Caco-2 (cell line): Measurements from ENCODE around the gene APLP1. TPM values are rescaled to one million over a fixed set of nuclear protein-coding genes. Genes with fewer than 3 reads are reported as not detected.
"Not testable (repeated sequence)": the region's sequence is repeated elsewhere in the genome, so short reads cannot be mapped to it uniquely, and the experiment has no call there.

Experiments used
- BruUV-seq: library from RNA; stranded (reverse); fragments of 400-500 nt; replicated peaks from 2 replicates; lab custom pipeline; 2021; lab: Mats Ljungman, UMichigan
- CTCF ChIA-PET: fragments of 300-600 bp; sonication (Branson Sonifier 250); formaldehyde crosslinking; loops from one replicate; lab custom pipeline; 2022; ENCODE audit warnings: antibody characterized with exemption; lab: Charles Lee
- POLR2A ChIA-PET: fragments of 300-600 bp; sonication (Branson Sonifier 250); formaldehyde crosslinking; loops from one replicate; lab custom pipeline; 2022; ENCODE audit warnings: antibody characterized with exemption; lab: Charles Lee
- DNase-seq, 2 experiments: peaks; one replicate each; pipeline versions ENCODE4 v3.0.0 to v3.0.0-alpha.2; 2020 to 2022
- H3K27me3 ChIP-seq: replicated peaks from 2 replicates; pipeline ENCODE4 v1.6.0; 2011; ENCODE audit warnings: low read length; ENCODE audit not compliant: control insufficient read depth, insufficient read depth
- H3K36me3 ChIP-seq: 2 replicates; pipeline ENCODE4 v1.5.1; 2011; ENCODE audit warnings: low read length; ENCODE audit not compliant: control insufficient read depth, insufficient read depth
- H3K4me1 ChIP-seq: fragments of 250-450 bp; sonication (Bioruptor Pico); 2 replicates; pipeline ENCODE4 v1.5.1; 2020; ENCODE audit warnings: mild to moderate bottlenecking
- H3K4me3 ChIP-seq: 2 replicates; pipeline ENCODE4 v1.5.1; 2011; ENCODE audit warnings: low read depth, mild to moderate bottlenecking, control low read depth, low read length
- H3K9me3 ChIP-seq: fragments of 250-450 bp; sonication (Bioruptor Pico); 2 replicates; pipeline ENCODE4 v1.5.1; 2020; ENCODE audit warnings: mild to moderate bottlenecking, moderate library complexity
- H3K27ac Mint-ChIP-seq: one replicate; pipeline ENCODE4 v1.8.0; 2022; ENCODE audit warnings: mixed read lengths; ENCODE audit not compliant: unreplicated experiment
- H3K27me3 Mint-ChIP-seq: one replicate; pipeline ENCODE4 v1.8.0; 2022; ENCODE audit warnings: mixed read lengths; ENCODE audit not compliant: insufficient read depth, unreplicated experiment
- H3K36me3 Mint-ChIP-seq: one replicate; pipeline ENCODE4 v1.8.0; 2022; ENCODE audit warnings: mild to moderate bottlenecking, mixed read lengths; ENCODE audit not compliant: insufficient read depth, unreplicated experiment
- H3K4me1 Mint-ChIP-seq: one replicate; pipeline ENCODE4 v1.8.0; 2022; ENCODE audit warnings: low read depth, mixed read lengths; ENCODE audit not compliant: unreplicated experiment
- H3K4me3 Mint-ChIP-seq: one replicate; pipeline ENCODE4 v1.8.0; 2022; ENCODE audit warnings: mild to moderate bottlenecking, moderate library complexity, mixed read lengths; ENCODE audit not compliant: unreplicated experiment
- H3K9me3 Mint-ChIP-seq: one replicate; pipeline ENCODE4 v1.8.0; 2022; ENCODE audit warnings: mixed read lengths; ENCODE audit not compliant: unreplicated experiment
- intact Hi-C: fragments of 100-400 bp; cut with micrococcal nuclease; formaldehyde crosslinking; loops from one replicate; pipeline ENCODE4 v1.10.0; 2022; ENCODE audit not compliant: unreplicated experiment
- total RNA-seq: library from RNA; stranded (reverse); gene quantifications from 2 replicates; pipeline ENCODE4 v1.2.3, GENCODE V29; 2022
- TF ChIP-seq, protein P1 (sequence below), 2 experiments: fragments of 200-600 bp in 1 of 2; IDR thresholded peaks; 1 replicate in 1 of 2; 2 replicates in 1 of 2; pipeline versions ENCODE4 v1.5.1 to v1.8.0; 2011 to 2022; ENCODE audit warnings: antibody characterized with exemption in 1 of 2, control low read depth in 1 of 2, inconsistent platforms in 1 of 2, low read depth in 1 of 2, low read length in 1 of 2, mild to moderate bottlenecking in 1 of 2, moderate library complexity in 1 of 2; ENCODE audit not compliant: insufficient read depth in 1 of 2, severe bottlenecking in 1 of 2, unreplicated experiment in 1 of 2

The APLP1 gene
- total RNA-seq, 1 experiment from 2014 or later: 6.5 TPM

DNA sequence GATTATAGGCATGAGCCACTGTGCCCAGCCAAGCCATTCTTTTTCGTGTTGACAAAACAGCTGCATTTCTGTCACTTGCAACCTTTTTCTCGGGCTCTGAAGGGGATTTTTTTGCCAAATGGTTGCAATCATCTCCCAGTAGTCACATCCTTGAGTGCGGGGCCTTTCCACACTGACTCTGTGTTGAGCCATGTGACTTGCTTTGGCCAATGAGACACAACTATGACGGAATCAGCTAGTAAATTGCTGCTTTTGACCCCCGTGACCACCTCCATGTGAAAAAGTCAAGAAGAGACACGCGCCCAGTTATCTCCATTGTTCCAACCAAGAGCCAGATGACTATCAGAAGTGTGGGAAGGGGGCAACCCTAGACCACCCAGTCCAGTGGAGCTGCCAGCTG is 34.4 kb upstream of the APLP1 start:
- H3K4me3 ChIP-seq: no peak overlapping the region
- TF ChIP-seq, protein P1, sequence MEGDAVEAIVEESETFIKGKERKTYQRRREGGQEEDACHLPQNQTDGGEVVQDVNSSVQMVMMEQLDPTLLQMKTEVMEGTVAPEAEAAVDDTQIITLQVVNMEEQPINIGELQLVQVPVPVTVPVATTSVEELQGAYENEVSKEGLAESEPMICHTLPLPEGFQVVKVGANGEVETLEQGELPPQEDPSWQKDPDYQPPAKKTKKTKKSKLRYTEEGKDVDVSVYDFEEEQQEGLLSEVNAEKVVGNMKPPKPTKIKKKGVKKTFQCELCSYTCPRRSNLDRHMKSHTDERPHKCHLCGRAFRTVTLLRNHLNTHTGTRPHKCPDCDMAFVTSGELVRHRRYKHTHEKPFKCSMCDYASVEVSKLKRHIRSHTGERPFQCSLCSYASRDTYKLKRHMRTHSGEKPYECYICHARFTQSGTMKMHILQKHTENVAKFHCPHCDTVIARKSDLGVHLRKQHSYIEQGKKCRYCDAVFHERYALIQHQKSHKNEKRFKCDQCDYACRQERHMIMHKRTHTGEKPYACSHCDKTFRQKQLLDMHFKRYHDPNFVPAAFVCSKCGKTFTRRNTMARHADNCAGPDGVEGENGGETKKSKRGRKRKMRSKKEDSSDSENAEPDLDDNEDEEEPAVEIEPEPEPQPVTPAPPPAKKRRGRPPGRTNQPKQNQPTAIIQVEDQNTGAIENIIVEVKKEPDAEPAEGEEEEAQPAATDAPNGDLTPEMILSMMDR (IDR thresholded peaks at IDR 0.05; ENCODE audit: insufficient read depth in 1 of 2, low read depth in 1 of 2, low read length in 1 of 2, severe bottlenecking in 1 of 2, unreplicated experiment in 1 of 2): no peak
- no peak for DNase-seq
- POLR2A ChIA-PET: no interaction called here
- Mint-ChIP-seq H3K27ac (no peak overlapping the region), H3K4me3 (no peak overlapping the region), H3K4me1 (no peaks in the 10 kb centered on the region), H3K36me3 (no peaks in the 10 kb centered on the region), H3K9me3 (no peaks in the 10 kb centered on the region), H3K27me3 (peaks cover 33% of the 10 kb centered on the region)
- CTCF ChIA-PET: no interaction called here
- 0 out of 2 replicates have a peak, but pooled peaks cover under 1% of the 10 kb centered on the region for H3K9me3 ChIP-seq
- intact Hi-C loops: no loop called here
- peaks cover 2% of the 10 kb centered on the region for H3K27me3 ChIP-seq
- H3K36me3 ChIP-seq: no peaks in the 10 kb centered on the region
- no TSS peak for BruUV-seq
- H3K4me1 ChIP-seq: no peaks in the 10 kb centered on the region

DNA sequence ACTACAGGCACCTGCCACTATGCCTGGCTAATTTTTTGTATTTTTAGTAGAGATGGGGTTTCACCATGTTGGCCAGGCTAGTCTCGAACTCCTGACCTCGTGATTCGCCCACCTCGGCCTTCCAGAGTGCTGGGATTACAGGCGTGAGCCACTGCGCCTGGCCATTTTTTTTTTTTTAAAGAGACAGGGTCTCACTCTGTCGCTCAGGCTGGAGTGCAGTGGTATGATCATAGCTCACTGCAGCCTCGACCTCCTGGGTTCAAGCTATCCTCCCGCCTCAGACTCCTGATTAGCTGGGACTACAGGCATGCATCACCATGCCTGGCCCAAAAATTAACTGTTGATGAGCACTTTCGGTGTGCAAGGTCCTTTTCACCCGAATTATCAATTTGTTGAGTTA is 32.3 kb upstream of the APLP1 start:
- H3K9me3 ChIP-seq, H3K9me3 Mint-ChIP-seq, H3K36me3 Mint-ChIP-seq, H3K4me1 Mint-ChIP-seq, H3K4me1 ChIP-seq, CTCF ChIA-PET, H3K4me3 ChIP-seq, H3K36me3 ChIP-seq, H3K27me3 ChIP-seq, POLR2A ChIA-PET, BruUV-seq, DNase-seq, intact Hi-C loops, H3K27ac Mint-ChIP-seq, H3K4me3 Mint-ChIP-seq: not testable (repeated sequence)
- peaks cover 27% of the 10 kb centered on the region for H3K27me3 Mint-ChIP-seq

DNA sequence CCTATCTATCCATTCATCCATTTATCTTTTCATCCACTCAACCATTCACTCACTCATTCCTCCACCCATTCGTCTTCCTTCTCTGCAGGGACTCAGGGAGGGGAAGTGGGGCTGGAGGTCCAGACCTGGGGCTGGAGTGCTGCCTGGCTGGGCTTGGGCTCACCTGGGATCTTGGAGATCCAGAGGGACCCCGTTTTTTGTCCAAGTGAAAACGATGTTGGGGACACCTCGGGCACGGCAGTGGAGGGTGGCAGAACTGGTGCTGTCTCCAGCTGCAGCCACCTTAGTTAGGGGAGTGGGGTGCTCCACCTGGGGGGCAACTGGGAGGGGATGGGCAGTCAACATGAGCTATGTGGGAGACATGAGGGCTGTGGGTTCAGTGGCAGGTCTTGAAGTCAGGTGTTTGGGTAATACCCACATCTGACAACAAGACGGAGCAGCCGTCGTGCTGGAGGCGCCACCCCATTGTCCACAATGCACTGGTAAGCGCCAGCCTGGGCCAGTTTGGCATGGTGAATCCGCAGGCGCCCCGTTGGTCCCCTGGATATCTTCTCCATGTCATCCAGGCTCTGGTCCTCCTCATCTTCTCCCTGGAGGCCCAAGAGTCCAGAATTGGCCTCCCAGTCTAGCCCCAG is 26.3 kb upstream of the APLP1 start:
- no peak overlapping the region for H3K27ac Mint-ChIP-seq
- H3K4me1 Mint-ChIP-seq: peaks cover 22% of the 10 kb centered on the region
- H3K9me3 Mint-ChIP-seq: peaks cover 12% of the 10 kb centered on the region
- H3K27me3 Mint-ChIP-seq: peaks cover 27% of the 10 kb centered on the region
- H3K9me3 ChIP-seq: peaks cover 7% of the 10 kb centered on the region; the same call in 1 of the 2 replicates
- H3K4me3 ChIP-seq: no peak overlapping the region
- no peak overlapping the region for H3K4me3 Mint-ChIP-seq
- TF ChIP-seq, protein P1 (IDR thresholded peaks at IDR 0.05; ENCODE audit: insufficient read depth in 1 of 2, low read depth in 1 of 2, low read length in 1 of 2, severe bottlenecking in 1 of 2, unreplicated experiment in 1 of 2): no peak
- no TSS peak for BruUV-seq
- DNase-seq: no peak
- ChIA-PET CTCF (no interaction called here), POLR2A (interaction anchor here (0.6 kb wide), 1 partner anchor 1414 kb away, joined by 3 read pairs; the partner anchor contains the start of gene UBA2)
- H3K4me1 ChIP-seq: peaks cover 12% of the 10 kb centered on the region
- H3K27me3 ChIP-seq: no peaks in the 10 kb centered on the region; the same call in 1 of the 2 replicates
- intact Hi-C loops: no loop called here
- no peaks in the 10 kb centered on the region for H3K36me3 ChIP-seq
- H3K36me3 Mint-ChIP-seq: no peaks in the 10 kb centered on the region
